VCaP (cell line): ENCODE measurements around the gene RGS18.

ENCODE experiments used
- H3K27ac ChIP-seq: fragments of 450-650 bp; 2 replicates; pipeline ENCODE4 v1.5.1; 2017
- TF ChIP-seq, protein P1 (sequence below): fragments of 450-650 bp; conservative IDR thresholded peaks from 2 replicates; pipeline ENCODE4 v1.5.1; 2017; ENCODE audit warnings: mild to moderate bottlenecking, moderate library complexity

RGS18 gene

DNA sequence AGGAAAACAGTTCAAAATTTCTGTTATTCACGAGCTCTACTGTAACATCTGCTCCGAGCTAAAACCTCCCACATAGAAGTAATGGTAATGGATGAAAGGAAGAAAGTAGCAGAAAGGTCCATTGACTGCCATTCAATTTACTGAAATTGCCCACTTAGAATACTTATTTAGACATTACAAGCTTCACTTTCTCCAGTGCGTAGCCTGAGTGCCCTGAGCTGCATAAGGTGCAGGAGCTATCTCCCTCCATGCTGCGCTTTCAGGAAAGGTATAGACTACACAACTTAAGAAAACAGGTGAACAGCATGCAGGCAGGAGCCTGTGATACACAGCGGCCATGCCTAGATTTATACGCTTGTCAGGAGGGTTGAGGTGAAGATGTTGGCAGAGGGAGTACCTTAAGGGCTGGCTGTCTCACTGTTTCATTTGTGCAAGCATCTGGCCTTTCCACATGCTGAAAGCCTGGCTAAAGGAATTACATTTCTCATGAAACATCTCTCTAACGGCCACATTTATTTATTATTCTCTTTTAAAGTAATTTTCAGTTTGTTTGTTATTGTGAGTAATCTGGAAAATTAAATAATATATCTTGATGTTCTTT is 74.7 kb downstream of the RGS18 start:
- TF ChIP-seq, protein P1, sequence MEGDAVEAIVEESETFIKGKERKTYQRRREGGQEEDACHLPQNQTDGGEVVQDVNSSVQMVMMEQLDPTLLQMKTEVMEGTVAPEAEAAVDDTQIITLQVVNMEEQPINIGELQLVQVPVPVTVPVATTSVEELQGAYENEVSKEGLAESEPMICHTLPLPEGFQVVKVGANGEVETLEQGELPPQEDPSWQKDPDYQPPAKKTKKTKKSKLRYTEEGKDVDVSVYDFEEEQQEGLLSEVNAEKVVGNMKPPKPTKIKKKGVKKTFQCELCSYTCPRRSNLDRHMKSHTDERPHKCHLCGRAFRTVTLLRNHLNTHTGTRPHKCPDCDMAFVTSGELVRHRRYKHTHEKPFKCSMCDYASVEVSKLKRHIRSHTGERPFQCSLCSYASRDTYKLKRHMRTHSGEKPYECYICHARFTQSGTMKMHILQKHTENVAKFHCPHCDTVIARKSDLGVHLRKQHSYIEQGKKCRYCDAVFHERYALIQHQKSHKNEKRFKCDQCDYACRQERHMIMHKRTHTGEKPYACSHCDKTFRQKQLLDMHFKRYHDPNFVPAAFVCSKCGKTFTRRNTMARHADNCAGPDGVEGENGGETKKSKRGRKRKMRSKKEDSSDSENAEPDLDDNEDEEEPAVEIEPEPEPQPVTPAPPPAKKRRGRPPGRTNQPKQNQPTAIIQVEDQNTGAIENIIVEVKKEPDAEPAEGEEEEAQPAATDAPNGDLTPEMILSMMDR = no peak
- no peak overlapping the region for H3K27ac ChIP-seq

GRCh38 chr1:192235127-192235526 is 76.9 kb downstream of the RGS18 start:
- H3K27ac ChIP-seq = no peak overlapping the region
- TF ChIP-seq, protein P1 = no peak
